Neutrophil (primary cell): ENCODE results near the gene WNT3A.

Experiments
- H3K27ac ChIP-seq: fragments of 200-600 bp; sonication (generic); 2 replicates; pipeline ENCODE4 v1.5.1; 2016; ENCODE audit warnings: mild to moderate bottlenecking, moderate library complexity
- H3K27me3 ChIP-seq: fragments of 200-600 bp; sonication (generic); 2 replicates; pipeline ENCODE4 v1.6.0; 2016; ENCODE audit warnings: mild to moderate bottlenecking
- H3K36me3 ChIP-seq: fragments of 200-600 bp; sonication (generic); 2 replicates; pipeline ENCODE4 v1.5.1; 2017
- H3K4me1 ChIP-seq, 2 experiments: fragments of 200-600 bp in 1 of 2; sonication (generic) in 1 of 2; 1 replicate in 1 of 2; 2 replicates in 1 of 2; pipeline versions ENCODE4 v1.5.1 to v1.6.1; 2013 to 2016; ENCODE audit warnings: low read depth in 1 of 2, low read length in 1 of 2, mild to moderate bottlenecking in 1 of 2, moderate library complexity in 1 of 2; ENCODE audit not compliant: control insufficient read depth in 1 of 2, insufficient read depth in 1 of 2
- H3K4me3 ChIP-seq, 2 experiments: fragments of 200-600 bp in 1 of 2; sonication (generic) in 1 of 2; 1 replicate in 1 of 2; 2 replicates in 1 of 2; pipeline ENCODE4 v1.5.1; 2013 to 2016; ENCODE audit warnings: low read depth in 1 of 2, low read length in 1 of 2, mild to moderate bottlenecking in 1 of 2, moderate library complexity in 1 of 2
- H3K9me3 ChIP-seq: fragments of 200-600 bp; sonication (generic); 2 replicates; pipeline ENCODE4 v1.5.1; 2016
- CTCF ChIP-seq: fragments of 200-600 bp; sonication (generic); IDR thresholded peaks from 2 replicates; pipeline ENCODE4 v1.5.1; 2016; ENCODE audit warnings: antibody characterized with exemption

The WNT3A gene

DNA sequence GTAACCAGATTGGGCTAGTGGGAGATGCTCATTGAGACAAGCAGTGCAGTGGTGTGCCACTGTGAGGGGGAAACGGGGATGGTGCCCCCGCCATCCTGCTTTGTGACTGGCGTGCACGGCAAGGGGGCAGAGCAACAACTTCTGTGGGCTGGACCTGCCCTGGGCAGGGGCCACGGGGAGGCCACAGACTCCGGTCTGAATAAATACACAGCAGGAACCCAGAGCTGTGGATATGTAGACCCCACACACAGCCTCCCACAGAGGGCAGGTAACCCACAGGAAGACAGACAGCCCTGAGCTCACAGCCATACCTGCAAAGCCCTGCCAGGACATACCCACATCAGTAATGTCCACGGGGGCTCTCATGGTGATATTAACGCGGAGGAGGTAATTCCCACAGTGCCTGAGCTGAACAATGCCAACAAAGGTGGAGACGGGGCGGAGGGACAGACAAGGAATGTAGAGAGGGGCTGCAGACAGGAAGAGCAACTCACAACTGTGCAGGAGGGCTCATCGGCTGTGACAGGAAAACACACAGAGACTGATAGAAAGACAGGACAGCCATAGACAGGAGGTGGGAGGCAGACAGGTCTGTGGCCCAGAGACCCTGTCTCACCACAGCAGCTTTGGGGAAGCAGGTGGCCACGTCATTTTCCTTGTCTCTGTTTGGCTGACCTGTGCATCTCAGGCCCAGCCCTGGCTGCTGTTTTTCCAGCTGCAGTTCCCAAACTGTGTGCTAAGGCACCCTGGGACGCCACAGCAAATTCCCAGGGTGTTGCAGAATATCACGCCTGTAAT lies 4.9 kb upstream of the WNT3A start:
- Histone ChIP-seq H3K4me1 (no peaks in the 10 kb centered on the region), H3K9me3 (no peaks in the 10 kb centered on the region), H3K27ac (no peak overlapping the region), H3K36me3 (no peaks in the 10 kb centered on the region), H3K27me3 (peaks cover 57% of the 10 kb centered on the region), H3K4me3 (no peak overlapping the region)
- no peak for TF ChIP-seq CTCF

DNA sequence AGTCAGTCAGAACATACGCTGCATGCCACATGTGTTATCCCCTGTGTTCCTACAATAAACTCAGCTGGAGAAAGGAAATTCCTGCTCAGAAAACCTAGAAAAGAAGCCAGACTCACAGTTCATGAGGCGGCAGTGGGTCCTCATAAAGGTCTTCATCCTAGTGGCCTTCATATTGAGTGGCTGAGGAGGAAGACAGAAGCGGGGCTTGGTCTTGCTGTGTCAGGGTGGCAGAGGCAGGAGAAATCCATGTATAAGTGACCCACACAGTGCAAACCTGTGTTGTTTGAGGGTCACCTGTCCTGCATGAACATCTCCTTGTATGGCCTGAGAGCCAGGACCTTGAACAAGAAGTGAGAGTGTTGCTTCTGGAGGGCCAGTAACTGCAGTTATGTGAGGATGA lies 4.0 kb upstream of the WNT3A start:
- Histone ChIP-seq H3K36me3 (no peaks in the 10 kb centered on the region), H3K4me1 (no peaks in the 10 kb centered on the region), H3K9me3 (no peaks in the 10 kb centered on the region), H3K27me3 (peaks cover 66% of the 10 kb centered on the region), H3K4me3 (no peak overlapping the region), H3K27ac (no peak overlapping the region)
- TF ChIP-seq CTCF = no peak

- no peak for TF ChIP-seq CTCF
- H3K4me1 ChIP-seq = no peaks in the 10 kb centered on the region
Measured at GRCh38 chr1:228003461-228004330, 3.1 kb upstream of the WNT3A start.

GRCh38 chr1:228004331-228004855 lies 2.4 kb upstream of the WNT3A start:
- TF ChIP-seq CTCF = no peak
- H3K4me1 ChIP-seq = no peaks in the 10 kb centered on the region
- H3K27ac ChIP-seq = no peak overlapping the region
- H3K4me3 ChIP-seq = no peak overlapping the region
- H3K27me3 ChIP-seq = peaks cover 82% of the 10 kb centered on the region
- H3K36me3 ChIP-seq = no peaks in the 10 kb centered on the region
- H3K9me3 ChIP-seq = no peaks in the 10 kb centered on the region

More at GRCh38 chr1:228003461-228004330, 3.1 kb upstream of the WNT3A start:
- Histone ChIP-seq H3K27me3 (peaks cover 75% of the 10 kb centered on the region), H3K4me3 (no peak overlapping the region), H3K27ac (no peak overlapping the region), H3K36me3 (no peaks in the 10 kb centered on the region), H3K9me3 (no peaks in the 10 kb centered on the region)

DNA sequence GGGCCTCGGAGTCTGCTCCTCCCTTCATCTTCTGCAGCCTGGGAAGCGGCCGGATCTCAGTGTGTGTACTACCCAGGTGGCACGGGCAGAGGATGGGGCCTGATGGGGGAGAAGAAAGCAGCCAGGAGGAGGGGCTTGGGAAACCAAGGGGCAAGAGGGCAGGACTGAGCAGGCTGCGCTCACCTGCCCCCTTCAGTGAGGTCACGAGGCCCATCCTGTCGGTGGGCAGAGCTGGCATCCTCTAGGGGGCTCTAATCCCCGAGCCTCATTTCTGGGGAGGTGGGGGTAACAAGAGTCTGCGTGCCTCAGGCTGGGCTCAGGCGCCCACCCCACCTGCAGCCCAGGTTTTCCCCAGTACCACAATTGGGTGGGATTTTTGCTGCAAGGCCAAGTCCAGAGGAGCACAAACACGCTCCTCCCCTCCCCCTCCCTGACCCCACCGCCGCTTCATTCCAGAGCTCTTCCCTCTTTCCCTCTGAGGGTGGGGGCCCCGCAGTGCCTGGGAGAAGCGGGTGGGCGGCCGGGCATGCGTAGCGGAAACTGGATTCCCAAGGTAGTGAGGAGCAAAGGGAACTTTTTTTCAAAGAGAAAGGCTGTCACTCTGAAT lies 1.8 kb upstream of the WNT3A start:
- Histone ChIP-seq H3K9me3 (no peaks in the 10 kb centered on the region), H3K4me1 (no peaks in the 10 kb centered on the region), H3K4me3 (no peak overlapping the region), H3K27ac (no peak overlapping the region), H3K36me3 (no peaks in the 10 kb centered on the region), H3K27me3 (peaks cover 87% of the 10 kb centered on the region)
- no peak for TF ChIP-seq CTCF
